HT-29 (cell line): ENCODE results near the gene PCDH10. TPM values are rescaled to one million over a fixed set of nuclear protein-coding genes. Genes with fewer than 3 reads are reported as not detected.

Source experiments
- DNase-seq: peaks from one replicate; pipeline ENCODE4 v3.0.0-alpha.2; 2015; ENCODE audit warnings: low spot score
- total RNA-seq: library from RNA; depleted of rRNA; stranded (reverse); fragments of >200 nt; shearing (Covaris generic); gene quantifications from 2 replicates; pipeline ENCODE4 v1.2.3, GENCODE V29; 2014; rRNA removed

Gene PCDH10, protein sequence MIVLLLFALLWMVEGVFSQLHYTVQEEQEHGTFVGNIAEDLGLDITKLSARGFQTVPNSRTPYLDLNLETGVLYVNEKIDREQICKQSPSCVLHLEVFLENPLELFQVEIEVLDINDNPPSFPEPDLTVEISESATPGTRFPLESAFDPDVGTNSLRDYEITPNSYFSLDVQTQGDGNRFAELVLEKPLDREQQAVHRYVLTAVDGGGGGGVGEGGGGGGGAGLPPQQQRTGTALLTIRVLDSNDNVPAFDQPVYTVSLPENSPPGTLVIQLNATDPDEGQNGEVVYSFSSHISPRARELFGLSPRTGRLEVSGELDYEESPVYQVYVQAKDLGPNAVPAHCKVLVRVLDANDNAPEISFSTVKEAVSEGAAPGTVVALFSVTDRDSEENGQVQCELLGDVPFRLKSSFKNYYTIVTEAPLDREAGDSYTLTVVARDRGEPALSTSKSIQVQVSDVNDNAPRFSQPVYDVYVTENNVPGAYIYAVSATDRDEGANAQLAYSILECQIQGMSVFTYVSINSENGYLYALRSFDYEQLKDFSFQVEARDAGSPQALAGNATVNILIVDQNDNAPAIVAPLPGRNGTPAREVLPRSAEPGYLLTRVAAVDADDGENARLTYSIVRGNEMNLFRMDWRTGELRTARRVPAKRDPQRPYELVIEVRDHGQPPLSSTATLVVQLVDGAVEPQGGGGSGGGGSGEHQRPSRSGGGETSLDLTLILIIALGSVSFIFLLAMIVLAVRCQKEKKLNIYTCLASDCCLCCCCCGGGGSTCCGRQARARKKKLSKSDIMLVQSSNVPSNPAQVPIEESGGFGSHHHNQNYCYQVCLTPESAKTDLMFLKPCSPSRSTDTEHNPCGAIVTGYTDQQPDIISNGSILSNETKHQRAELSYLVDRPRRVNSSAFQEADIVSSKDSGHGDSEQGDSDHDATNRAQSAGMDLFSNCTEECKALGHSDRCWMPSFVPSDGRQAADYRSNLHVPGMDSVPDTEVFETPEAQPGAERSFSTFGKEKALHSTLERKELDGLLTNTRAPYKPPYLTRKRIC
- not detected in 2 replicates for total RNA-seq

DNA sequence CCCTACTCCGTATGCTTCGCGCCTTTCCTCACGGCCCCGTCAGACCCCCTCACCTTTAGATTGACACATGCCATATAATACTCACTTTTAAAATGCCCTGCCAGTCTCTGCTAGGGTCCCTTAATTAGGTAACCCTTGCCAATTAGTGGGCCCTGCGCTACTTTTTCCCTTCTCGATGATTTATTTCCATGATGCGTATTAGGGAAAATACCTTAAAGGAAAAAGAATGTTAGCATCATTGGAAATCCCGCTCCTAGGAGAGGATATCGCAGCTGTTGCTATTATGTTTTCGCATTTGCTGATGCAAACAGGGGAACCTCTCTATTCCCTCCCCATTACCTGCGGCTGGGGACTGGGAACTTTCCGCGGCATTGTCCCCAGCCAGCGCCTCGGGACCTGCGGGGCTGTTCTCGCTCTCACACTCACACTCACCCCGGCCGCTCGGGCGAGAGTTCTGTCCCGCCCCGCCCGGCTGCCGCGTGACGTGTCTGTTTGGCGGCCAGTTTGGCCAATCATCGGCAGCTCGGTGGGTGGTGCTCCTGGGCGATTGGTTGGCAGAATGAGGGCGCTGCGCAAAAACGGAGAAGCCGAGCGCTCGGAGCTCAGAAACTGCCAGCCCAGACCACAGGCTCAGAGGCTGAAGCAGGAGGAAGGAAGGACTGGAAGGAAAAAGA lies at the start of gene PCDH10:
Gene PCDH10, plus strand, starts transcription at position 605 of the 674 bp plus-strand sequence. CDS start 847 bp downstream, outside the sequence.
- no peak for DNase-seq

DNA sequence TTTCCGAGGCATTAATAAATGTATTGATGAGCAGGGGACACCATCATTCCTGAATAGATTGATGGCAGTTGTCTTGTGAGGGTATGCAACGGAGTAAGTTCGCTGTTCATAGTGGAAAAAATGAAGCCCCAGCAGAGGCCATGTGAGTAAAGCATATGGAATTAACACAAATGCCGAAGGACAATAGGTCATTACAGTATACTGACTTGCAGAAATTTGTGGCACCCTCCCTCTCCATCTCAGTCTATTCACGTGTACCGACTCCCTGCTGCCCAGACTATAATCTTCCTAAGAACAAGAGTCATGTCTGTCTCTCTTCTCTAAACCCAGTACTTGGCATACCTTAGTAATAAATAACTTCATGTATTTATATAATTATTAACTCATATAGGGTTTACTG lies 47.1 kb upstream of the PCDH10 start:
- no peak for DNase-seq

DNA sequence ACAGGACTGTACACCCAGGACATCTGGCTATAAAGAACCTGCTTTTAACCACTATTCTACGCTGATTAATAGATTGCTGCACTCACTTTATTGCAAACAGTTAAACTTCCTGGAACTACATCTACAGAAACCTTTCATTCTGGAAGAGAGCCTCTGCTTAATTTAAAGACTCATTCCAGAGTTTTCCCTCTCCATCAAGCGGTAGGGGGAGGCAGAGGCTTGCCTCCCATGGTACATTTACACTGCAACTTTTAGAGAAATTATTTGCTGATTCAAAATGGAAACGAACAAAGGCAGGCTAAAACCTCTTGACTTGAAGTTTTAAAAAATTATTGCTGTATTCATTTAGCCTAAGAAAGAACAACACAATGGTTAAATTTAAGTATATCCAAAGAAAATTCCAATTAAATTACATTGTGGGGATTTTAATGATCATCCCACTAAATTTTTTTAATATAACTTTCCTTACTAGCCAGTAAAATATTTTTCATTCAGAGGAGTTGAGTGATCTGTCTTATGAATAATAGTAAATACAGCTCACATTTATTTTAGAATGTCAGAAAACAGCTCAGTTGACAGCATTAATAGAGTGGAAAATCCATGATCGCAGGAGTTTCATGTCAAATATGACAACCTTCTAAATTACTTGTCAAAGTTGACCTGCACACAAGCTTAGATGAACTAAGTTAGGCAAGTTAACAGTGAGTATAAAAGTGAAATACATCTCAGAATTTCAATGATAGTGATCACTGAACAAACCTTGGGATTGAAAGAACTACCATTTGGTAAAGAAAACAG lies 46.3 kb upstream of the PCDH10 start:
- DNase-seq: no peak

DNA sequence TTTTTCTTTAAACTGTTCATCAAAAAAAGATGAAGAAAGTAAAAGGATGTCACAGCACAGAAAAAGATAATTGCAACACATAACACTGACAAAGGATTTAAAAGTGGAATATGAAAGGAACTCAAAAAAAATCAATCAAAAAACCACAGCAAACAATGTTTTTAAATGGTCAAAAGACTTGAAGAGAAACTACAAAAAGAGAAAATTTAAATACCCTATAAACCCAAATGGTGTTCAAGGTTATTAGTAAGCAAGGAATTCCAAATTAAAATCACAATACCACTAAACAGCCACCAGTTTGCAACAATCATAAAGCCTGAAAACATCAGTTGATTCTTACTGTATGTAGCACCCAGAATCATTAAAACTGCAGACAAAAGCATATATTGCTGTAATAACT lies 36.5 kb upstream of the PCDH10 start:
- DNase-seq: no peak

DNA sequence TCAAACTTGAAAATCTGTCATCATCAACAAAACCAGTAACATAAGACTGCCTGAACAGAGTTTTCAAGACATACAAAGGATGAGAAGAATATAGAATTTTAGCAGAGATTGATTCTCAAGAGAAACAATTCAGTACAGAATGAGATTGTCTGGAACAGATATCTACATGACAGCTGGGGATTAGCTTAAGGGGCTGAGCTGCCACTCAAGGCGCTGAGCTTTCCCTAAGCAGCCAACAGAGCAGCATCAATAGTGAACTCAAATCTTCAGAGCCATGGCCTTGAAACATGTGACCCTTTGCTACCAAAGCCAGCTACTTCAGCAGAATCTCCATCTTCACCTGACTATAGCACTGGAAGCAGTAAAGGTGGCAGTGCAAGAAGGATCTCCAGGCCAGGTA lies 24.3 kb upstream of the PCDH10 start:
- no peak for DNase-seq

DNA sequence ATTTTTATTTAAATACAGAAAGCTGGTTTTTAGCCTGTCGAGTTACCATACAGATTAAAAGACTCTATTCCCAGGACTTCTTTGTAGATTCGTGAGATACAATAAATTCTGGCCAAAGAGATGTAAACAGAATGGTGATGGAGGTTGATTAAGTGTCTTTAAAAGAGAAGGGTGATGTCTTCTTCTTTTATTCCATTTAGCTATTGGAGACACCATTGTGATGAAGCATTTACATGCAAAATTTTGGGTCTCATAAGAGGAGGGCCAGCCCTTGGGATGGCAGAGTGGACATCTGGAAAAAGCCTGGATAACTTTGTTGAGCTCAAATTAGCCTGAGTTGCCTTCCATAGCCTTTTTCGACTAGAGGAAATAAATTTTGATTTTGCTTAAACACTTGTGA lies 21.6 kb upstream of the PCDH10 start:
- DNase-seq: no peak

DNA sequence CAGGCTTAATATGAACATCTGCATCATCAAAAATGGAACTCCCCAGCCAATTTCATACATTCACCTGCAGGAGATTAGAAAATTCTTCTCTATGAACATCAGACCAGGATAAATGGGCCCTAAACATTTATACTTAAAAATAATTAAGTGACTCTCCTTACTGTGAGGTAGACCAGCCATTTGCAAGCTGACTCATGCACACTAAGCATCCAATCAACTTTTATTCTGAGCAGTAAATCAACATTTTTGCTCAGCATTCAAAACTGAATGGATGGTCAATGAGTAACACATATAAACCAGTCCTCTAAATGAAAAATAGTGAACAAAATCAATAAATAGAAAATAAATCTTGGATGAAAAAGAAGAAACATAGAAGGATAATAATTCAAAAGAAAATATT lies 19.9 kb upstream of the PCDH10 start:
- no peak for DNase-seq

DNA sequence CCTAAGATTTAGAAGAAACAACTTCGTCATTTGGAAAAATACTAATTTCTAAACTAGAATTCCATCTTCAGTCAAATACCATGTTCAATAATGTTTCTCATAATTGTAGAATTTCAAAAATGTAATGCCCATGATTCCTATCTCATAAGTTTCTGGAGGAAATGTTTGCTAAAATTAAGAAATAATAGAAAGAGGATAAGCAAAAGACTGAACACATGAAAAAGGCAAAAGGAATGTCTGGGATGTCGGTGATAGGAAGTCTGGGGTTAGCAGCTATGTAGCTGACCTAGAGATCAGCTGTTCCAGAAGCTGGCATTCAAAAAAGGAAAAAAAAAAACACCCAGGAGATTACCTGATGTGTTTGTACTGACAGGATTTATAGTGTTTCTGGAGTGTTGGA lies 18.9 kb upstream of the PCDH10 start:
- no peak for DNase-seq

DNA sequence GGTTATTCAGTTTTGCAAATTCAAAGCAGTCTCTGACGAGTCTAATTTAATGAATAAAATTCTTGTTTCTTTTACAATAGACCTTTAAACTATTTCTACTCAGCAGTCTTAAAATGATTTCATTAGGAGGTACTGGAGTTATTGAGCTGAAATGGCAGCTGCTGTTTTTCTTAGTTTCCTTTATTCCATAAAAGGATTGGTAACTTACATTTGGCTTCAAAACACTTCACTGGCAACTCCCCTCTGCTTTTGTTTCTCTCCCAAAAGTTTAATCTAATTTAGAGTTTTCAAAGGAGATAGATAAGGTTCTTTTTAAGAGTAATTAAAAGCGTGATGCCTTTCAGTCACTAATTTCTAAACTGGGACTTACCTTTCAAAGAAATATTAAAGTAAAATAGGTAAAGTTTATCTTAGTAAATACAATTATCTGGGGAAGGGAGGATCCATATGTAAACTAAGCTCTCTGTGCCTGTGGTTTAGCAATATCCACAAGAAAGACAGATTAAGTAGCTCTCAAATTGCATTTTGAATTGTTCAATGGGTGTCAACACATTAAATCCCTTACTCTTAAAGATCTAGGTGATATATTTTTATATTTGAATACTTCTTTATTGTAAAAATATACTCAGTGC lies 17.1 kb upstream of the PCDH10 start:
- DNase-seq: no peak

DNA sequence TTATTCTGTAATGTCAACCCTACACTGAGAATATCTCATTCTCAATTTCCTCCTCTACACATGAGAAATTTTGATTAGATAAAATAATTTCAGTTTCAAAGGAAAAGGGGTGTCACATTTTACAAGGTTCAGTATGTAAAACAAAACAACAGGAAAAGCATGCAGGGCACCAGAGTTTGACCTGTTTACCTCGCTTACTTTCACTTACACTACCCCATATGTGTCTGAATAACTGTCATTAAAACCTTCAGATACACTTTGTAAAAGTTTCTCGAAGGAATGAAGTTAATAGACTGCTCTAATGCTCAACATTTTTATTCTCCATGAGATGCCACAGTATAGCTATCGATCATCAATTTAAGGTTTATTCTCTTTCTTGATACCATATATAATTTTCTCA lies 12.3 kb upstream of the PCDH10 start:
- no peak for DNase-seq

DNA sequence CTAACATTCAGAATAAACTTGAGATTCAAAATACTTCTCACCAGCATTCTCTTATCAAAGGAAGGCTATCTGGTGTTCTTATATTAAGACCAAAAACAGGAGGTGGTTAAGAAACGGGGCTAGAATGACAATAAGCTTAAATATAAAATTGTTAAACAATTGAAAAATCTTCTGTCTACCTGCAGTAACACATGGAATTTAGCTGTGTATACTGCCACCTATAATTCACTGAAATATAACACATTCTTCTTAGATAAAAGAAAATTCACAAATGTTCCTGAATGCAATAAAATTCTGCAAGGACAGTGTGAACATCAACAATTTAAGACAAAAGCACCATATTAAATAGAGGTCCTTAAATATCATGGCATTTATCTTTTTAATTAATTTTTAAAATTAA lies 11.5 kb upstream of the PCDH10 start:
- DNase-seq: no peak

DNA sequence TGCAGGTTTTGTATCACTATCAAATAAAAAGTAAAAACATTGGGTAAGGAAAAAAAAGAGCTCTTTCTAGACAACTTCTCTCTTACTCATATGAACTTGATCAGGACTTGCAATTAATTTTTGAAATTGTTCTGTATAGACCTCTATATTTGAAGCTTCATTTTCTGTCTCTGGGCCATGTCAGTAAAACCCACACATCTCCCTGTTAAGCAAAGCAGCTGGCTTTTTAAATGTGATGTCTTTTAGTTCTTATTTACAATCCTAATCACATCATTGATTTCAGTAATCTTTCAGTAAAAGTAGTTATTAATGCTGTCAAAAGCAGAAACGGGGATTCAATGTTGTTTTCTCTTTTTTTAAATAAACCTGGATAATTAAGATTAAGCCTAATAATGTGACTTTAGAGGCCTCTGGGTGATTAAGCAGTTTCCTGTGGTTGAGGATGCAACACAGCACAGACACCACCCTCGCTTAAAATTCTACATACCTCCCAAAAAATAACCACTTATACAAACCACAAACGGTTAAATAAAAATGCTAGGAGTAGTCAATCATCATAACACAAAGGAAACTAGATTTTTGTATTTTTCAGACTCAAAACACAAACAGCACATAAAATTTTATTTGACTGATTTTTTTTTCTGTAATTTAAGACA lies 5.2 kb upstream of the PCDH10 start:
- no peak for DNase-seq

DNA sequence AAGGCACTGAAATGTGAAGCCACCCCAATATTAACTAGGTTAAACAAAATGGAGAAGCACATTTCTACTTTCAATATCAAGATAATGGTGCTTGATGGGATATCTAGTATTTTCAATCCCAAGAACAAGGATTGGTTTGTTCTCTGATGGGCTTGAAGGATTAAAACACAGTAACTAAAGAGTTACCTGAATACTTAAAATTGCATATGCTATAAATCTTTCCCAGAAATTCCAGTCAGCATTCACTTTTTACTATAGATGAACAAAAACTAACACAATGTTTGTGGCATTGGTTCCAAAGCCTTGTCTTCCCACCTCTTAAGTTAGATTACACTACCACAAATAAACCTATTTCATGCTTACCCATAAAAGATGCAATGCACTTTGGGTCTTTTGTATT lies 3.9 kb upstream of the PCDH10 start:
- DNase-seq: no peak

DNA sequence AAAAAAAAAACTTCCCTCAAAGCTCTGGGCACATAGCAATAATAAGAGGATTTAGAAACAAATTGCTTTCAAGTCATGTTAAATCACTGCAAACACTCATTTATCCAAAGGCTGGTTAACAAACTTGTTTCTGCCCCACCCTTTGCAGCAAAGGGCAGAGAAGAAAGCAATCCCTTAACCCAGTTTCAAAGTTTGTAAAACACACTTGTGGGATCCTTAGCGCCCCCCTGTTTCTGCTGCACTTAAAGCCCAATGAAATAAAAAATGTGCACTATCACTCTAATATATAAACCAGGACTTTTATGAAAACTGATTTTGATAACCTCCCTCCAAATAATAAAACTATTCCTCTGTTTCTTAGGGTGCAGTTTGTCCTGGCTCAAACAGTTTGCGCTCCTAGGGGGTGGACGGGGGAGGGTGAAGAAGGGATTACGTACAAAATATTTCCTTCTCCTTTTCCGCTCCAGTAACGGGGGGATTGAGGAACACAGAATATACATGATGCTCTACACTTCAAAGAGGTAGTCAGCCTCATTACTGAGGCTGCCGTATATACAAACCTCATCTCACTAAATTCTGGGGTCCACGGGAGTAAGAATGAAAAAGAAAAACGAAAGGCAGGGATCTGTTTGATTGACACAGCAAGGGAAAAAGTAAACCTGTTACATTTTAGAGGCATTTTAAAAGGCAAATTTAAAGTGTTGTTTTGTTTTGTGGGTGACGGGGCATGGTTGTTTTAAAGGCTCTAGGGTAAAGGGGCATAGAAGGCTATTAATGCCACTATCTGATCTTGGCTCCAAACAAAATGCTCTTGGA lies 3.1 kb upstream of the PCDH10 start:
- no peak for DNase-seq

DNA sequence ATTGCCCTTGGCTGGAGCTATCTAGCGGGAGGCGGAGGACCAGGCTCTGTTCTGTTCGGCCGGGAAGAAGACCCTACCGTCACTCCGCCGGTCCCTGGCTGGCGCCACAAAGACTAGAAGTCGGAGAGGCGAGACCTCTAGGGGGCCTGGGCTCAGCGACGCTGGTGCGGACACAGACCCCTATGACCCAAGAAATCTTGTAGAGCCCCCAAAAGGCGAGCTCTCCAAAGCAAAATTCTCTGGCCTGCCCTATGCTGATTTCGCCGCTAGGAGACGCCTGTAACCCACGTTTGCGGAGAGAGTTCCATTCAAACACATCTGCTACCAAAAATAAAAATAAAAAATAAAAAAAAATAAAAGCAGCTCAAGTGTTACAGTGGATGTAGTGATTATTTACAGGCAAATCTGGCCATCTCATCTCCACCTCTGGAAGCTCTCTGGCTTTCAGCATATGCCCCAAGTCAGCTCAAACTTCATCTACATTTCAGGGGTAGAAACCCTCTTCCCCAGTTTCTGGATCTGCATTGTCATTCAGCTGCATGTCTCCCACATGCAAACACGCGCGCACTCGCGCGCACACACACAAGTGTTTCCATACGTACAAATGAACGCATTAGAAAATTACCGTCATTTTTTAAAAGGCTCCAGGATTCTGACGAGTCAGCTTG lies 2.4 kb upstream of the PCDH10 start:
- DNase-seq: peak; percentile 27

DNA sequence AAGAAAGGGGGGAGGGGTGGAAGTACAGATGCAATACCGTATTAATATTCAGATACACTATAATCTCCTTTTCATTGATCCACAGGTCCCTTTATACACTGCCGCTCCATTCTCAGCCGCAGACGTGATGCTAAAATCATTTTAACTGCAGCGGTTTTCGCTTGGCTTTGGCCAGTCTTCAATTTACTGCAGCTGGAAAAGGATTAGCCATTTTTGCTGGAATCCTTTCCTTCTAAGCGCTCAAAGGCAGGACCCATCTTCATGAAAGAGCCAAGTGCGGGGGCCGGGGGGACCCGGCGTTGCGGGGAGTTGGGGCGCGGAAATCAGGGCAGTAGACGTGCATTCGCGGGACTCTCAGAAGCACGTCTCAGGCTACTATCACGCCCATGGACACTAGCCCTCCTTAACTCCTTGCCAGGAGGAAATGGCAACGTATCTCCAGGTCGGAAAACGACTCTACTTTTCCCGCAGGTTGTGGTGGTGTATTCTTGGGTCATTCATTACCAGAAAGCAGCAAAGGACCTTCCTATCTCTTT lies 1.7 kb upstream of the PCDH10 start:
- no peak for DNase-seq

DNA sequence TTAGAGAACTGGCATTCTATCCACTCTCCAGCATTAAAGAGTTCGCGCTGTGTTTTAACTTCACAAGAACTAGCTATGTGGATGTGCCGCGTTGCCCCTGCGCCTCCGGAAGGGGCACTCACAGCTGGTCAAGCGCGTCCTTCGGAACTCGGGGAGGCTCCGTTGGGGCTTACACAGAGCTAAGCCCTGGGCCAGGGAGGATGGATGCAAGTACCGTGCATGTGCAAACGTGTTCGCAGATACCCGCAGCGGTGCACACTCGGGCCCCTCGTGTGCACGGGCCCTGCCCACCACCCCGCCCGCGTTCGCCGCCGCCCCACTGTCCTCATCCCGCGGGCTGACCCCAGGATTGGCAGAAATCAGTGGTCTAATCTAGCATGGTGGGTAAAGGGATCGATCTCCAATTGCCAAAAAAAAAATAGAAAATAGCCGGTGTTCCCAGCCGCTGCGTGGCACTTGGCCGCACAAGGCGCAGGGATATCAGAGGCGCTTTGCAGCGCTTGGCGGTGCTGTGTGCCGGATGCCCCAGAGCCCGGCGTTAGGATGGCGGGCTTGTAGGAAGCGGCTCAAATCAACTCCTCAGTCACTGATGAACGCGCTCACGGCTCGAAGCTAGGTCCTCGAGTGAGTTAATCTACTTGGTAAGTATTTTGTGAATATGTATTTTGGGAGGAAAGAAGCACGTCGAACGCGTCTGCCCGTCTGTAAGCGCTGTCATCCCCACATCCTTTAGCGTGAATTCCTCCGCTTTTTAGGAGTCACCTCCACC lies 989 bp upstream of the PCDH10 start:
- DNase-seq: no peak

DNA sequence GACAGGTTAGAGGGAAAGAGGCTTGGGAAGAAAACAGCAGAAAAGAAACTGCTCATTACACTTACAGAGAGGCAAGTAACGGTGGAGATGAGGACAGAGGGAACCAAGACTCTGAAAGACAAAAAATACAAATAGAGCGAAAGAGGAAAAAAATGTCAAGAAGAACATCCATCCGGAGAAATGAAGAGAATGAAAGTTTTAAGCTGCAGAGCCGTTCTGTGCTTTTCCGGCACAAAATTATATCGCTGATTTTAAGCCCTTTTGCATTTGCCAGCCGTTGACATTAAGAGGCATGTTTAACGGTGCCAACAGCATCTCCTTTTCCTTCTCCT lies 236 bp downstream of the PCDH10 start:
- DNase-seq: no peak
